PC-3 (cell line): ENCODE results near the gene POLD2. TPM values are rescaled to one million over a fixed set of nuclear protein-coding genes. Genes with fewer than 3 reads are reported as not detected.

Experiments used
- ATAC-seq: fragments of 200-7000 bp; cut with Tn5 transposase; 2 replicates; pipeline ENCODE4 v1.9.1; 2020; ENCODE audit warnings: mild to moderate bottlenecking, moderate library complexity
- BruUV-seq: library from RNA; stranded (reverse); fragments of 400-500 nt; replicated peaks from 2 replicates; lab custom pipeline; 2021; lab: Mats Ljungman, UMichigan
- CTCF ChIA-PET: fragments of 300-600 bp; sonication (Branson Sonifier 250); formaldehyde crosslinking; loops from one replicate; lab custom pipeline; 2022; ENCODE audit warnings: antibody characterized with exemption; lab: Charles Lee
- POLR2A ChIA-PET: fragments of 300-600 bp; sonication (Branson Sonifier 250); formaldehyde crosslinking; loops from one replicate; lab custom pipeline; 2022; ENCODE audit warnings: antibody characterized with exemption; ENCODE audit not compliant: unreplicated experiment; lab: Charles Lee
- DNase-seq: peaks from one replicate; pipeline ENCODE4 v3.0.0-alpha.2; 2015
- H2AFZ ChIP-seq: fragments of 300-600 bp; sonication (generic); 2 replicates; pipeline ENCODE4 v1.6.0; 2016; ENCODE audit warnings: antibody characterized with exemption, low read length
- H3F3A ChIP-seq: fragments of 300-600 bp; sonication (generic); one replicate; pipeline ENCODE4 v1.6.0; 2017; ENCODE audit warnings: antibody characterized with exemption, low read length, control low read depth, mild to moderate bottlenecking; ENCODE audit not compliant: unreplicated experiment
- H3K27ac ChIP-seq: fragments of 300-600 bp; sonication (generic); 2 replicates; pipeline ENCODE4 v1.5.1; 2016; ENCODE audit warnings: mild to moderate bottlenecking, low read length
- H3K27me3 ChIP-seq: fragments of 300-600 bp; sonication (generic); 2 replicates; pipeline ENCODE4 v1.6.1; 2016; ENCODE audit warnings: low read length, mixed read lengths
- H3K36me3 ChIP-seq: fragments of 300-600 bp; sonication (generic); 2 replicates; pipeline ENCODE4 v1.6.1; 2016; ENCODE audit warnings: low read depth, mixed run types, low read length, mixed read lengths
- H3K4me1 ChIP-seq: fragments of 300-600 bp; sonication (generic); 2 replicates; pipeline ENCODE4 v1.5.1; 2016; ENCODE audit warnings: low read length; ENCODE audit not compliant: insufficient read depth
- H3K4me2 ChIP-seq: fragments of 300-600 bp; sonication (generic); 2 replicates; pipeline ENCODE4 v1.6.0; 2016; ENCODE audit warnings: low read length
- H3K4me3 ChIP-seq: fragments of 300-600 bp; sonication (generic); 2 replicates; pipeline ENCODE4 v1.5.1; 2016; ENCODE audit warnings: mild to moderate bottlenecking, low read length, mixed read lengths
- H3K79me2 ChIP-seq: fragments of 300-600 bp; sonication (generic); 2 replicates; pipeline ENCODE4 v1.6.1; 2017; ENCODE audit warnings: low read length, mixed read lengths
- H3K9ac ChIP-seq: fragments of 300-600 bp; sonication (generic); 2 replicates; pipeline ENCODE4 v1.6.0; 2016; ENCODE audit warnings: mild to moderate bottlenecking, low read length
- H3K9me2 ChIP-seq: fragments of 300-600 bp; sonication (generic); replicated peaks from 2 replicates; pipeline ENCODE4 v1.6.1; 2016; ENCODE audit warnings: mixed run types, low read length, mixed read lengths
- H3K9me3 ChIP-seq: fragments of 300-600 bp; sonication (generic); 2 replicates; pipeline ENCODE4 v1.6.1; 2016; ENCODE audit warnings: low read length, mixed read lengths
- H4K20me1 ChIP-seq: fragments of 300-600 bp; sonication (generic); 2 replicates; pipeline ENCODE4 v1.6.1; 2016; ENCODE audit warnings: low read length, mixed read lengths
- CTCF ChIP-seq: fragments of 300-600 bp; sonication (generic); conservative IDR thresholded peaks from 2 replicates; pipeline ENCODE4 v1.5.1; 2017; ENCODE audit warnings: antibody characterized with exemption, low read depth, mild to moderate bottlenecking, low read length
- EZH2 ChIP-seq: fragments of 300-600 bp; sonication (generic); IDR thresholded peaks from one replicate; pipeline ENCODE4 v1.6.1; 2017; ENCODE audit warnings: antibody characterized with exemption, mild to moderate bottlenecking, low read length; ENCODE audit not compliant: unreplicated experiment
- EZH2phosphoT487 ChIP-seq: fragments of 300-600 bp; sonication (generic); IDR thresholded peaks from 2 replicates; pipeline ENCODE4 v1.6.1; 2018; ENCODE audit warnings: mild to moderate bottlenecking, antibody characterized with exemption, low read length, borderline replicate concordance
- intact Hi-C: fragments of 100-400 bp; cut with micrococcal nuclease; formaldehyde crosslinking; loops from 2 replicates; pipeline ENCODE4 v1.9.0; 2023
- total RNA-seq: library from RNA; depleted of rRNA; stranded (reverse); fragments of >200 nt; gene quantifications from 2 replicates; pipeline ENCODE4 v1.2.3, GENCODE V29; 2014

The POLD2 gene
- total RNA-seq, 1 experiment from 2014 or later = 224 TPM

DNA sequence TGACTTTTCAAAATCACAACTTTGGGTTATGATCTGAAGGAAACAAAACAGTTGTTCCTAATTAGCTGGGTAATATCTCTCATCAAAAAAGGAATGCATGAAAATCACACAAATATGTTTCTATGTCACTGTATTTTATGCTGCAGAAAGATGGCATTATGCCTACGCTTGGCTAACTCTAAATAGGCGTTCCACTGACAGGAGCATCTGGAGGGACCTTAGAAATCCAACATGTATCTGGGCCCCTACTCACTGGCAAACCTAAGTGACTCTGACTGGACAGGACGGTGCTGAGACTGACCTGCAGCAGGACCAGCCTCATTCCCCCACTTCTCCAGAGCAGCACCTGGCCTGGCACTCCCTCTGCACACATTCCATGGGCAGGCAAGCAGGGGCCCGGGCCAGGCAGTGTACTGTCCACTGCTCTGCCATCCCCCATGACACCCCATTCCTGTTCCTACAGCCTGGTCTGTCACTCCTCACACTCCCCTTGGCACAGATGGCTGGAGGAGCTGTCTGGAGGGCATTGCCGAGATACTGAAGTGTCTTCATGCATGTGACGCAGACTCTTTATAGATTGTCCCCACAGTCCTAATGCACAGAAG lies 20.4 kb upstream of the POLD2 start:
- no peak for ATAC-seq

DNA sequence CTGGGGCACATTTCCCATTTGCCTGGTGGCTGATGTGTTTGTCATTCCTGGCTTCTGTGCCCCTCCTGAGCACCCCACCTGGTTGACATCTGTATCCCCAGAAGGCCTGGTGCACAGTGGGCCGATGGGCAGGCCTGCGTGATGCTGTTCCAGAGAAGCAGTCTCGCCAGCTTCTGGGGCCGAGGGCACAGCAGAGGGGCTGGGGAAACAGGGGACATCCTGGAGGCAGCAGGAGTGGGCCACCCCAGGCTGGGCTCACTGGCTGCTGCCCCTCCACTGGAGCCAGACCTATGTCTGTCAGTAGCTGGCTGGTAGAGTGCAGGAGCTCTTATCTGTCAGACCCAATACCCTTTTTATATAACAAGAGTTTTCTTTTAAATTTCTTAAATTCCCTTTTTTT lies 18.7 kb upstream of the POLD2 start:
- ATAC-seq (no peak), DNase-seq (no peak)
- ChIA-PET POLR2A (no interaction called here), CTCF (no interaction called here)
- H3K4me1 ChIP-seq = no peaks in the 10 kb centered on the region
- no peak overlapping the region for H3K27ac ChIP-seq
- H3K9me2 ChIP-seq = no peaks in the 10 kb centered on the region
- no peaks in the 10 kb centered on the region for H3K79me2 ChIP-seq
- no peaks in the 10 kb centered on the region for H3F3A ChIP-seq
- BruUV-seq = no TSS peak
- no peak overlapping the region for H3K9ac ChIP-seq
- no peaks in the 10 kb centered on the region for H3K36me3 ChIP-seq
- no peak overlapping the region for H3K4me3 ChIP-seq
- H3K4me2 ChIP-seq = no peak overlapping the region
- H3K9me3 ChIP-seq = no peaks in the 10 kb centered on the region
- H2AFZ ChIP-seq = no peak overlapping the region
- H3K27me3 ChIP-seq = no peaks in the 10 kb centered on the region
- H4K20me1 ChIP-seq = no peaks in the 10 kb centered on the region
- intact Hi-C loops = no loop called here
- TF ChIP-seq CTCF = no peak
- TF ChIP-seq EZH2 = no peak
- no peak for TF ChIP-seq EZH2phosphoT487

More for the DNA sequence above, 20.4 kb upstream of the POLD2 start:
- Histone ChIP-seq H3K9me2 (no peaks in the 10 kb centered on the region), H3K9ac (no peak overlapping the region), H3K79me2 (no peaks in the 10 kb centered on the region), H2AFZ (no peak overlapping the region), H3K27ac (no peak overlapping the region), H4K20me1 (no peaks in the 10 kb centered on the region), H3K4me2 (no peak overlapping the region), H3K36me3 (no peaks in the 10 kb centered on the region), H3K27me3 (no peaks in the 10 kb centered on the region), H3K4me1 (no peaks in the 10 kb centered on the region), H3K4me3 (no peak overlapping the region), H3F3A (no peaks in the 10 kb centered on the region), H3K9me3 (no peaks in the 10 kb centered on the region)
- ChIA-PET CTCF (no interaction called here), POLR2A (no interaction called here)
- DNase-seq = no peak
- intact Hi-C loops = no loop called here
- TF ChIP-seq EZH2 = no peak
- TF ChIP-seq EZH2phosphoT487 = no peak
- TF ChIP-seq CTCF = no peak
- BruUV-seq = no TSS peak

- H3K9me2 ChIP-seq = no peaks in the 10 kb centered on the region
- H3F3A ChIP-seq = no peaks in the 10 kb centered on the region
- DNase-seq (no peak), ATAC-seq (no peak)
- H4K20me1 ChIP-seq = no peaks in the 10 kb centered on the region
- CTCF ChIA-PET = no interaction called here
- H3K9ac ChIP-seq = no peak within 1 kb of the TSS
- no peaks in the 10 kb centered on the region for H3K4me1 ChIP-seq
- no peaks in the 10 kb centered on the region for H3K36me3 ChIP-seq
- TF ChIP-seq EZH2 (no peak), EZH2phosphoT487 (no peak)
- POLR2A ChIA-PET = no interaction called here
- no peak within 1 kb of the TSS for H2AFZ ChIP-seq
- no peak within 1 kb of the TSS for H3K27ac ChIP-seq
- BruUV-seq = no TSS peak
- H3K27me3 ChIP-seq = no peaks in the 10 kb centered on the region
- intact Hi-C loops = no loop called here
- H3K4me2 ChIP-seq = no peak within 1 kb of the TSS
- H3K79me2 ChIP-seq = no peaks in the 10 kb centered on the region
- H3K9me3 ChIP-seq = no peaks in the 10 kb centered on the region
- H3K4me3 ChIP-seq = no peak within 1 kb of the TSS
Measured at GRCh38 chr7:44141221-44141850, 18.0 kb upstream of the POLD2 start, which contains the start of gene MYL7. TSS of gene MYL7 (minus strand) at chr7:44141332. CDS start at chr7:44141305, 27 bp downstream.
